ENCODE results near the gene IGSF9B.
A peak's percentile ranks its signal among the peaks of the same experiment; 100 is the strongest.

IGSF9B gene

DNA sequence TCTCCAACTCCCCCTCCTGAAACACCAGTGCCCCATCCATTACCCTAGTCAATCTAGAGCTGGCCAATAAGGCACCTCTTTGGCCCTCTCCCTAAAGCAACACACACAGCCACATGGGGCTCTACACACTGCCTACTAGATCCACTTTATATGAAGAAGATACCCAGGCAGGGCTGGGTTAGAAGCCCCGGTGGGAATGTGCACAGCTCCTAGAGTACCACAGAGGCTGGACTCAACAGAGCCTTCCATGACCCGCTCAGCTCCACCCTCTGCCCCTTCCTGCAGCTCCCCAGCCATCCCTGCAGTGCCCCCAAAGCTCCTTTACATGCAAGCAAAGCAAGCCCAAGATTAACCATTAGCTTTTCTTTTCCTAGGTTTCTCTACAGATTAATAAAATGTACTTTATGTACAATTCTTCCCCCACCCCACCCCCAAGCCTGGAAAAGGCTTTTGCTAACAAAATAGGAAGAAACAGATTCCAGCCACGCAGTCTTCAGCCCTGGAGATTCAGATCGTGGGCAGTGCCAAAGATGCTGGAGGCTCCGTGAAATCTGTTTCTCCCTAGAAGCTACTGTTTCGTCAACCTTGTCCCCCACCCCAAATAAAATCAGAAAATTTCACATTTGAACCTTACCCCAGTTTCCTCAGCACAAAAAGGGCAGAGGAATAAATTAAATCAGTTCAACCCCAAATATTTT lies 51.8 kb downstream of the IGSF9B start:
- Histone ChIP-seq H3K27ac (replicated peaks; ENCODE audit: low read length) (no peak overlapping the region), H4K8ac (ENCODE audit: low read depth, low read length) (no peak overlapping the region), H2BK12ac (ENCODE audit: low read length) (no peak overlapping the region), H4K91ac (ENCODE audit: low read depth, low read length, poor library complexity) (no peak overlapping the region), H3K27me3 (ENCODE audit: control insufficient read depth in 3 of 3, insufficient read depth in 3 of 3, low read depth in 1 of 3, low read length in 3 of 3) (peaks cover 0 to 4% (median 0%) of the 10 kb centered on the region in 3 experiments), H3K4ac (ENCODE audit: low read length) (no peak overlapping the region), H2BK15ac (ENCODE audit: low read length) (no peak overlapping the region), H3K18ac (ENCODE audit: low read length) (no peak overlapping the region), H3K79me1 (ENCODE audit: low read depth, low read length) (peaks cover 3% of the 10 kb centered on the region), H2AK5ac (ENCODE audit: low read depth, low read length) (no peak overlapping the region), H3K9me3 (replicated peaks in 1 of 2; ENCODE audit: control insufficient read depth in 2 of 2, insufficient read depth in 1 of 2, low read depth in 1 of 2, low read length in 2 of 2) (peaks cover 0 to 7% of the 10 kb centered on the region in 2 donors), H3K14ac (ENCODE audit: low read length) (no peak overlapping the region), H2AFZ (ENCODE audit: low read length) (no peak overlapping the region), H3K4me2 (ENCODE audit: insufficient read depth, low read length, poor library complexity, severe bottlenecking) (no peak overlapping the region), H2BK5ac (ENCODE audit: low read length) (no peak overlapping the region), H3K9ac (ENCODE audit: low read depth, low read length, poor library complexity) (no peak overlapping the region), H3K23ac (ENCODE audit: low read depth, low read length, poor library complexity) (no peak overlapping the region), H3K4me3 (ENCODE audit: low read length in 2 of 2) (no peak overlapping the region), H2BK120ac (ENCODE audit: low read depth, low read length) (no peak overlapping the region), H3K4me1 (ENCODE audit: control insufficient read depth in 2 of 2, insufficient read depth in 1 of 2, low read depth in 1 of 2, low read length in 2 of 2) (peaks cover 0 to 2% of the 10 kb centered on the region in 2 donors), H3K36me3 (replicated peaks in 1 of 2; ENCODE audit: control insufficient read depth in 2 of 2, insufficient read depth in 2 of 2, low read length in 2 of 2) (peaks cover 5 to 20% of the 10 kb centered on the region in 2 donors)
- no peak for DNase-seq (ENCODE audit: low spot score)
- no CpG with 5 or more reads among the region's 6 CpGs for WGBS, 2 donors (ENCODE audit: extremely low coverage in 2 of 2, insufficient read length in 2 of 2, insufficient replicate concordance in 1 of 2)

DNA sequence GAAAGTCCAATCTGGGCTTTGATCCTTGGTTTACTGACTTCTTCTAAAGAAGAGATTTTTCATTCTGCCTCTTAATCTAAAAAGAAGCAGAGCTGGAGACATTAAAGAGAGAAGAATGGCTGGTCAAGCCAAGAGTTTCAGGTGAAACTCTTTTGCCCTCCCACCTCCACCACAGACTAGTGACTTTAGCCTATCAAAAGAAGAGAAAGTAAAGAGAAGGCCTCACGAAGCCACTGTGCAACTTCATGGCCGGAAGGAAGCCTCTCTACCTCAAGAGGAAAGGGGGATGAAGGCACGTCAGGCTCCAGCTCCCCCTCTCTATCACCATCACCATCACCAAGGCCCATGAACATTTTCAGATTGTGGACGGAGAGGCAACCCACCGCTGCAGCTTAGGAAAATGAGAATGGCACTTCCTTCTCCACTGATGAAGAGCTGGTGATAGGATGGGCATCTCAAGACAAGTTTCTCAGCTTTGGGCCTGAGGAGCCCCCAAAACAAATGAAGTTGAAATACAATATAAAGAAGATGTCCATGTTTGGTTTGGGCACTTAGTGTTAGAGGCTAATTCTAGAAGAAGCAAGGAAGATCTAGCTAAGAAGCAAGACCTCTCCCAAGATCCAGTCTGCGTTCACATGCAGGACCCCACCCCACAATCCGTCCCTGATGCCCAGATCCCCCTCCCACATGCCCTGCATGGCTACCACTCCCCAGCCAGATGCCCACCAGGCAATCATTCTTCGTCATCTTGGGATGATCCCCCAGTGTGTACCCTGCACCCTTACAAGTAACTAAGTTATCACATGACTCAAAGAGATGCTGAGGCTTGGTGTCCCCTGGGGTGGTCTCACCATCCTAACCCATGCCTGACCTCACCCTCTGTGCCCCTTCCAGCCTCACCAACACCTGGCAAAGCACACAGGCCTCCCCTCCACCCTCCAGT lies 52.6 kb downstream of the IGSF9B start:
- H3K23ac ChIP-seq (ENCODE audit: low read depth, low read length, poor library complexity) = no peak overlapping the region
- H2BK5ac ChIP-seq (ENCODE audit: low read length) = no peak overlapping the region
- no peak overlapping the region for H3K4me3 ChIP-seq (ENCODE audit: low read length in 2 of 2)
- H3K27ac ChIP-seq (replicated peaks; ENCODE audit: low read length) = no peak overlapping the region
- peaks cover 5 to 16% of the 10 kb centered on the region in 2 donors for H3K36me3 ChIP-seq (replicated peaks in 1 of 2; ENCODE audit: control insufficient read depth in 2 of 2, insufficient read depth in 2 of 2, low read length in 2 of 2)
- H4K91ac ChIP-seq (ENCODE audit: low read depth, low read length, poor library complexity) = no peak overlapping the region
- DNase-seq (ENCODE audit: low spot score) = no peak
- no peak overlapping the region for H2BK15ac ChIP-seq (ENCODE audit: low read length)
- peaks cover 3% of the 10 kb centered on the region for H3K79me1 ChIP-seq (ENCODE audit: low read depth, low read length)
- peaks cover 0 to 4% (median 0%) of the 10 kb centered on the region in 3 experiments for H3K27me3 ChIP-seq (ENCODE audit: control insufficient read depth in 3 of 3, insufficient read depth in 3 of 3, low read depth in 1 of 3, low read length in 3 of 3)
- peaks cover 0 to 2% of the 10 kb centered on the region in 2 donors for H3K4me1 ChIP-seq (ENCODE audit: control insufficient read depth in 2 of 2, insufficient read depth in 1 of 2, low read depth in 1 of 2, low read length in 2 of 2)
- no peak overlapping the region for H3K9ac ChIP-seq (ENCODE audit: low read depth, low read length, poor library complexity)
- H3K4ac ChIP-seq (ENCODE audit: low read length) = no peak overlapping the region
- no peak overlapping the region for H2BK12ac ChIP-seq (ENCODE audit: low read length)
- H2AFZ ChIP-seq (ENCODE audit: low read length) = no peak overlapping the region
- WGBS, 2 donors (ENCODE audit: extremely low coverage in 2 of 2, insufficient read length in 2 of 2, insufficient replicate concordance in 1 of 2) = no CpG with 5 or more reads among the region's 8 CpGs
- no peak overlapping the region for H3K14ac ChIP-seq (ENCODE audit: low read length)
- H2BK120ac ChIP-seq (ENCODE audit: low read depth, low read length) = no peak overlapping the region
- H3K9me3 ChIP-seq (replicated peaks in 1 of 2; ENCODE audit: control insufficient read depth in 2 of 2, insufficient read depth in 1 of 2, low read depth in 1 of 2, low read length in 2 of 2) = peaks cover 0 to 7% of the 10 kb centered on the region in 2 donors
- H2AK5ac ChIP-seq (ENCODE audit: low read depth, low read length) = no peak overlapping the region
- peak overlapping the region; percentile 12 for H3K18ac ChIP-seq (ENCODE audit: low read length)
- no peak overlapping the region for H3K4me2 ChIP-seq (ENCODE audit: insufficient read depth, low read length, poor library complexity, severe bottlenecking)
- no peak overlapping the region for H4K8ac ChIP-seq (ENCODE audit: low read depth, low read length)

DNA sequence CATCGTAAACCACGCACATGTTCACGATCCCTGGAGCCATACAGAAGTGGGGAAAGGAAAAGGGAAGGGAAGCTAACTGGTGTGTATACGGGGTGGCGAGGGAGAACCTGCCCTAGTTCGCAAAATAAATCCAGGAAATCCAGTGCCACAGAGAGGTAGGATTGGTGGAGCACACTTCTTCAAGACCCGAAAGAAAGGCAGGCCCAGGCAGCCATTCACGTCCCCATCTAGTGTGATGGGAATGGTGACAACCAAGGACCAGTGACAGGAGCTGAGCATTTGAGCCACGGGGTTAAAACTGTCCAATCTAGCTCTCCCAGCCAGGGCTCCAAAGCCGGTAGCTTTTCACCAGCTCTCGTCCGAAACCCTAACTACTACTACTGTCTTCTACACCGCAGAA lies 53.7 kb downstream of the IGSF9B start:
- H3K9me3 ChIP-seq (replicated peaks in 1 of 2; ENCODE audit: control insufficient read depth in 2 of 2, insufficient read depth in 1 of 2, low read depth in 1 of 2, low read length in 2 of 2) = peaks cover 0 to 7% of the 10 kb centered on the region in 2 donors
- no CpG with 5 or more reads among the region's 13 CpGs for WGBS, 2 donors (ENCODE audit: extremely low coverage in 2 of 2, insufficient read length in 2 of 2, insufficient replicate concordance in 1 of 2)
- H3K4me3 ChIP-seq (ENCODE audit: low read length in 2 of 2) = no peak overlapping the region
- peaks cover 0 to 4% of the 10 kb centered on the region in 2 donors for H3K4me1 ChIP-seq (ENCODE audit: control insufficient read depth in 2 of 2, insufficient read depth in 1 of 2, low read depth in 1 of 2, low read length in 2 of 2)
- H3K36me3 ChIP-seq (replicated peaks in 1 of 2; ENCODE audit: control insufficient read depth in 2 of 2, insufficient read depth in 2 of 2, low read length in 2 of 2) = peaks cover 5 to 9% of the 10 kb centered on the region in 2 donors
- H2BK12ac ChIP-seq (ENCODE audit: low read length) = no peak overlapping the region
- no peak overlapping the region for H2BK5ac ChIP-seq (ENCODE audit: low read length)
- peaks cover 3% of the 10 kb centered on the region for H3K79me1 ChIP-seq (ENCODE audit: low read depth, low read length)
- no peak overlapping the region for H3K23ac ChIP-seq (ENCODE audit: low read depth, low read length, poor library complexity)
- H3K9ac ChIP-seq (ENCODE audit: low read depth, low read length, poor library complexity) = no peak overlapping the region
- no peak overlapping the region for H4K91ac ChIP-seq (ENCODE audit: low read depth, low read length, poor library complexity)
- H3K14ac ChIP-seq (ENCODE audit: low read length) = no peak overlapping the region
- no peak for DNase-seq (ENCODE audit: low spot score)
- H2AK5ac ChIP-seq (ENCODE audit: low read depth, low read length) = no peak overlapping the region
- no peak overlapping the region for H3K4me2 ChIP-seq (ENCODE audit: insufficient read depth, low read length, poor library complexity, severe bottlenecking)
- no peak overlapping the region for H3K18ac ChIP-seq (ENCODE audit: low read length)
- H2BK15ac ChIP-seq (ENCODE audit: low read length) = no peak overlapping the region
- no peak overlapping the region for H2AFZ ChIP-seq (ENCODE audit: low read length)
- H2BK120ac ChIP-seq (ENCODE audit: low read depth, low read length) = no peak overlapping the region
- H4K8ac ChIP-seq (ENCODE audit: low read depth, low read length) = no peak overlapping the region
- H3K4ac ChIP-seq (ENCODE audit: low read length) = no peak overlapping the region
- no peak overlapping the region for H3K27ac ChIP-seq (replicated peaks; ENCODE audit: low read length)
- peaks cover 0 to 4% (median 0%) of the 10 kb centered on the region in 3 experiments for H3K27me3 ChIP-seq (ENCODE audit: control insufficient read depth in 3 of 3, insufficient read depth in 3 of 3, low read depth in 1 of 3, low read length in 3 of 3)

GRCh38 chr11:133902506-133902905 lies 54.3 kb downstream of the IGSF9B start:
- no peak overlapping the region for H2AK5ac ChIP-seq (ENCODE audit: low read depth, low read length)
- H3K27me3 ChIP-seq (ENCODE audit: control insufficient read depth in 3 of 3, insufficient read depth in 3 of 3, low read depth in 1 of 3, low read length in 3 of 3) = peaks cover 0 to 4% (median 0%) of the 10 kb centered on the region in 3 experiments
- H4K91ac ChIP-seq (ENCODE audit: low read depth, low read length, poor library complexity) = peak overlapping the region; percentile 18
- no peak overlapping the region for H2BK5ac ChIP-seq (ENCODE audit: low read length)
- peak overlapping the region; percentile 94 for H3K23ac ChIP-seq (ENCODE audit: low read depth, low read length, poor library complexity)
- no peak overlapping the region for H4K8ac ChIP-seq (ENCODE audit: low read depth, low read length)
- peaks cover 0 to 7% of the 10 kb centered on the region in 2 donors for H3K9me3 ChIP-seq (replicated peaks in 1 of 2; ENCODE audit: control insufficient read depth in 2 of 2, insufficient read depth in 1 of 2, low read depth in 1 of 2, low read length in 2 of 2)
- peak overlapping the region; percentile 84 for H3K9ac ChIP-seq (ENCODE audit: low read depth, low read length, poor library complexity)
- peaks cover 3 to 5% of the 10 kb centered on the region in 2 donors for H3K36me3 ChIP-seq (replicated peaks in 1 of 2; ENCODE audit: control insufficient read depth in 2 of 2, insufficient read depth in 2 of 2, low read length in 2 of 2)
- WGBS, 2 donors (ENCODE audit: extremely low coverage in 2 of 2, insufficient read length in 2 of 2, insufficient replicate concordance in 1 of 2) = no CpG with 5 or more reads among the region's 4 CpGs
- H3K4me1 ChIP-seq (ENCODE audit: control insufficient read depth in 2 of 2, insufficient read depth in 1 of 2, low read depth in 1 of 2, low read length in 2 of 2) = peaks cover 0 to 4% of the 10 kb centered on the region in 2 donors
- peaks cover 3% of the 10 kb centered on the region for H3K79me1 ChIP-seq (ENCODE audit: low read depth, low read length)
- H2AFZ ChIP-seq (ENCODE audit: low read length) = no peak overlapping the region
- peak overlapping the region; percentile 67 for H3K4ac ChIP-seq (ENCODE audit: low read length)
- H3K14ac ChIP-seq (ENCODE audit: low read length) = peak overlapping the region; percentile 87
- no peak overlapping the region for H3K18ac ChIP-seq (ENCODE audit: low read length)
- no peak overlapping the region for H3K27ac ChIP-seq (replicated peaks; ENCODE audit: low read length)
- no peak overlapping the region for H3K4me2 ChIP-seq (ENCODE audit: insufficient read depth, low read length, poor library complexity, severe bottlenecking)
- no peak overlapping the region for H2BK15ac ChIP-seq (ENCODE audit: low read length)
- peak overlapping the region; percentile 76 for H2BK12ac ChIP-seq (ENCODE audit: low read length)
- no peak for DNase-seq (ENCODE audit: low spot score)
- H3K4me3 ChIP-seq (ENCODE audit: low read length in 2 of 2) = peak overlapping the region in 1 of 2 donors; percentile 58
- H2BK120ac ChIP-seq (ENCODE audit: low read depth, low read length) = no peak overlapping the region
